A549 treated with RU486 at 1 μM for 4 hours (cell line): ENCODE results near the gene UQCRC2. TPM values are rescaled to one million over a fixed set of nuclear protein-coding genes. Genes with fewer than 3 reads are reported as not detected.

Experiments
- total RNA-seq: library from RNA; stranded (reverse); fragments of 200-300 nt; extraction: Qiagen RNA extraction; gene quantifications from 5 replicates; pipeline ENCODE4 v1.2.3, GENCODE V29; 2022; ENCODE audit warnings: low read depth

Gene UQCRC2
- total RNA-seq = 157 to 232 TPM (median 174 TPM) in 5 replicates

DNA sequence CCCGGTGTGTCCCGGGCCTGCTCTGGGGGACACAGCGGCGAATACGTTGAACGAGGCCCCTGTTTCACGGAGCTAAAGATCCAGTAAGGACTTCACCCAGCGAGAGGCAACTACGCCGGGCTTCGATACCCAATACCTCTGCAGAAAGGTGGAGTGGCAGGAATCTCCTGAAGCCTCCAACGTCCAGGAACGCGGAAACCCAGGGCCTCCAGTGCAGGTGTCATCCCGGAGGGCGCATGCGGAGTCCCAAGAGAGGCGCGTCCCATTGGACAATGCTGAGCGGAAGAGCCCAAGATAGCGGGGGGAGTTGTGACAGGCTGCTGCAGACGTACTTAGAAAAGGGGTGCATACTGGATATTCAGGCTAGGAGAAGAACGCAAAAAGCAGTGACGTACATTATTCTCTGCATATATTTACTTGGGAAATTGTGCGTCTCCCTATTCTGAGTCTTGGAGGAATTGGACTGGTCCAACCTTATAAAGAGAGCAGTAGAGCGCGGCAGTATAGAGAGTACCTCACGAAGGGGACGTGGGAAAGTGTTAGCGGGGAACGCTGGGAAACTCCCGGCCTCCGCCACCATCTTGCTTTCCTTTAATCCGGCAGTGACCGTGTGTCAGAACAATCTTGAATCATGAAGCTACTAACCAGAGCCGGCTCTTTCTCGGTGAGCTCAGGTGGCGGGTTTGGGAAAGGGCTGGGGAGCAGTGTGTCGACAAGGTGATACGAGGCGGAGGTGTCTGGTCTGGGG is at the start of gene UQCRC2:
Gene UQCRC2, plus strand, starts transcription at position 569 of the 748 bp plus-strand sequence. Its CDS starts 63 bp downstream, at position 632.

DNA sequence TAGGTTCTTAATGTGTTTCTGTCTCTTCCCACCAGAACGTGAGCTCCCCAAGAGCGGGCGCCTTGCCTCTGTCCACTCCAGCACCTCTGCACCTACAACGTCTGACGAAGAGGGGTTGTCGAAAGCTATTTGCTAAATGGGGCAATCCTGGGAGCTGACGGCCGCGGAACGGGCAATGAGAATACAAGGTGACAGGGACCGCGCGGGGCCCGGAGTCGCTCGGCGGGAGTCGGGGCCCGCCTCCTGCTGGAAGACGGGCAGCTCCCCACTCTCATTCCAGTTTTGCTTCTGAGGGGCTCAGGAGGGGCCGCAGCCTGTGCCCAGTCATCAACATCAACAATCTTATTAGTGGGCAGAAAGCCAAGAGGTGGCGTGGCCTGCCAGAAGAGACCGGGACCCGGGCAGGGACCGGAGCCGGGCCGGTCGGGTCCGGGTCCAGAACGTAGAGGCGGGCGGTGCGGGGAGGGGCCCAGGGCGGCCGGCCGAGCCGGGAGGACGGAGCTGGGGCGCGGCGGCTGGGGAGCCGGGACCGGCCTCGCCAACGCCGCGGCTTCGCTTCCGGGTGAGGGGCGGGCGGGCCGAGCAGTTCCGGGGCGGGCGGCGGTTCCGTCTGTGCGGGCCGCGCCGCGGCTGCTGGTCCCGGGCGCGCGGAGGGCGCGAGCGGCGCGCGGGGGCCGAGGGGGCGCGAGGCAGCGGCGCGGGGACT is 54.5 kb downstream of the UQCRC2 start, which contains the start of gene MOSMO:
Gene MOSMO, plus strand, starts transcription at position 603 of the 706 bp plus-strand sequence. CDS start 191 bp downstream, outside the sequence.

Other genes starting within 250 kb of the UQCRC2 start
- gene NPIPB4, start 95.6 kb upstream of the UQCRC2 start, total RNA-seq = 24.2 to 31.8 TPM (median 26.8 TPM) in 5 replicates
- not detected in 5 replicates for gene PDZD9, start 47.8 kb downstream of the UQCRC2 start, total RNA-seq
- gene MOSMO, start 54.8 kb downstream of the UQCRC2 start, total RNA-seq = 5.2 to 10.7 TPM (median 9.3 TPM) in 5 replicates
- 0.02 to 0.21 TPM in 2 of 5 replicates, not detected in the others for gene VWA3A, start 139.2 kb downstream of the UQCRC2 start, total RNA-seq
- not detected in 5 replicates for gene SDR42E2, start 209.1 kb downstream of the UQCRC2 start, total RNA-seq